Urinary bladder (tissue), 2 donors: ENCODE results near the gene RPS6KL1. TPM values are rescaled to one million over a fixed set of nuclear protein-coding genes. Genes with fewer than 3 reads are reported as not detected.

Experiments used
- polyA plus RNA-seq: library from polyadenylated mRNA; stranded (reverse); fragments of 200-250 nt; gene quantifications from one replicate; pipeline ENCODE4 v1.2.3, GENCODE V29; 2013
- total RNA-seq: library from RNA; depleted of rRNA; stranded (reverse); fragments of >200 nt; gene quantifications from one replicate; pipeline ENCODE4 v1.2.3, GENCODE V29; 2014
- donor health status: healthy.

Gene RPS6KL1
- total and polyA plus RNA-seq, 2 donors = 2.4 to 3.7 TPM

Other genes with a start within 250 kb of the RPS6KL1 start
- gene AREL1, start 210.2 kb downstream of the RPS6KL1 start, total RNA-seq = 20.4 TPM
- 9.2 TPM for gene AREL1, start 210.2 kb downstream of the RPS6KL1 start, polyA plus RNA-seq
- gene FCF1, start 210.1 kb downstream of the RPS6KL1 start, total RNA-seq = 38.0 TPM
- gene FCF1, start 210.1 kb downstream of the RPS6KL1 start, polyA plus RNA-seq = 38.3 TPM
- 153 TPM for gene YLPM1, start 159.9 kb downstream of the RPS6KL1 start, total RNA-seq
- 23.0 TPM for gene YLPM1, start 159.9 kb downstream of the RPS6KL1 start, polyA plus RNA-seq
- gene PROX2, start 47.1 kb downstream of the RPS6KL1 start, total RNA-seq = not detected
- gene PROX2, start 47.1 kb downstream of the RPS6KL1 start, polyA plus RNA-seq = not detected
- gene DLST, start 41.3 kb downstream of the RPS6KL1 start, total RNA-seq = 50.2 TPM
- 96.3 TPM for gene DLST, start 41.3 kb downstream of the RPS6KL1 start, polyA plus RNA-seq
- 7.3 TPM for gene PGF, start 32.3 kb upstream of the RPS6KL1 start, total RNA-seq
- gene PGF, start 32.3 kb upstream of the RPS6KL1 start, polyA plus RNA-seq = 18.7 TPM
- 16.0 TPM for gene EIF2B2, start 79.7 kb upstream of the RPS6KL1 start, total RNA-seq
- 44.8 TPM for gene EIF2B2, start 79.7 kb upstream of the RPS6KL1 start, polyA plus RNA-seq
- gene MLH3, start 128.2 kb upstream of the RPS6KL1 start, total RNA-seq = 97.1 TPM
- 15.3 TPM for gene MLH3, start 128.2 kb upstream of the RPS6KL1 start, polyA plus RNA-seq
- 14.7 TPM for gene ACYP1, start 140.8 kb upstream of the RPS6KL1 start, total RNA-seq
- gene ACYP1, start 140.8 kb upstream of the RPS6KL1 start, polyA plus RNA-seq = 23.5 TPM
- 1.5 TPM for gene ZC2HC1C, start 146.4 kb upstream of the RPS6KL1 start, total RNA-seq
- 2.3 TPM for gene ZC2HC1C, start 146.4 kb upstream of the RPS6KL1 start, polyA plus RNA-seq
- gene NEK9, start 203.8 kb upstream of the RPS6KL1 start, total RNA-seq = 70.3 TPM
- 74.7 TPM for gene NEK9, start 203.8 kb upstream of the RPS6KL1 start, polyA plus RNA-seq